ENCODE data around the gene NECTIN1.

The NECTIN1 gene

GRCh38 chr11:119771172-119771770 is 42.3 kb upstream of the NECTIN1 start:
- H3K36me3 ChIP-seq (ENCODE audit: control insufficient read depth, insufficient read depth, low read length) = no peaks in the 10 kb centered on the region
- H3K4me3 ChIP-seq (ENCODE audit: insufficient read depth, low read depth, low read length, poor library complexity, severe bottlenecking) = no peak overlapping the region
- no peaks in the 10 kb centered on the region for H3K4me1 ChIP-seq (ENCODE audit: control insufficient read depth, insufficient read depth, low read length, poor library complexity, severe bottlenecking)
- H3K27ac ChIP-seq (ENCODE audit: insufficient read depth, low read length, poor library complexity, severe bottlenecking) = no peak overlapping the region
- H3K27me3 ChIP-seq (replicated peaks; ENCODE audit: control insufficient read depth, insufficient read depth, low read length, poor library complexity, severe bottlenecking) = no peaks in the 10 kb centered on the region
- no peaks in the 10 kb centered on the region for H3K9me3 ChIP-seq (ENCODE audit: control insufficient read depth, low read length)
- DNase-seq = no peak

GRCh38 chr11:119765628-119766027 is 36.6 kb upstream of the NECTIN1 start:
- H3K27ac ChIP-seq (ENCODE audit: insufficient read depth, low read length, poor library complexity, severe bottlenecking) = no peak overlapping the region
- H3K4me1 ChIP-seq (ENCODE audit: control insufficient read depth, insufficient read depth, low read length, poor library complexity, severe bottlenecking) = no peaks in the 10 kb centered on the region
- H3K9me3 ChIP-seq (ENCODE audit: control insufficient read depth, low read length) = no peaks in the 10 kb centered on the region
- DNase-seq = no peak
- H3K27me3 ChIP-seq (replicated peaks; ENCODE audit: control insufficient read depth, insufficient read depth, low read length, poor library complexity, severe bottlenecking) = no peaks in the 10 kb centered on the region
- H3K4me3 ChIP-seq (ENCODE audit: insufficient read depth, low read depth, low read length, poor library complexity, severe bottlenecking) = no peak overlapping the region
- no peaks in the 10 kb centered on the region for H3K36me3 ChIP-seq (ENCODE audit: control insufficient read depth, insufficient read depth, low read length)

GRCh38 chr11:119764108-119764868 is 35.3 kb upstream of the NECTIN1 start:
- no peak for DNase-seq
- Histone ChIP-seq H3K4me3 (ENCODE audit: insufficient read depth, low read depth, low read length, poor library complexity, severe bottlenecking) (no peak overlapping the region), H3K27me3 (replicated peaks; ENCODE audit: control insufficient read depth, insufficient read depth, low read length, poor library complexity, severe bottlenecking) (no peaks in the 10 kb centered on the region), H3K4me1 (ENCODE audit: control insufficient read depth, insufficient read depth, low read length, poor library complexity, severe bottlenecking) (no peaks in the 10 kb centered on the region), H3K27ac (ENCODE audit: insufficient read depth, low read length, poor library complexity, severe bottlenecking) (no peak overlapping the region), H3K36me3 (ENCODE audit: control insufficient read depth, insufficient read depth, low read length) (no peaks in the 10 kb centered on the region), H3K9me3 (ENCODE audit: control insufficient read depth, low read length) (no peaks in the 10 kb centered on the region)

GRCh38 chr11:119763071-119763728 is 34.2 kb upstream of the NECTIN1 start:
- Histone ChIP-seq H3K4me1 (ENCODE audit: control insufficient read depth, insufficient read depth, low read length, poor library complexity, severe bottlenecking) (no peaks in the 10 kb centered on the region), H3K36me3 (ENCODE audit: control insufficient read depth, insufficient read depth, low read length) (no peaks in the 10 kb centered on the region), H3K27ac (ENCODE audit: insufficient read depth, low read length, poor library complexity, severe bottlenecking) (no peak overlapping the region), H3K4me3 (ENCODE audit: insufficient read depth, low read depth, low read length, poor library complexity, severe bottlenecking) (no peak overlapping the region), H3K9me3 (ENCODE audit: control insufficient read depth, low read length) (no peaks in the 10 kb centered on the region), H3K27me3 (replicated peaks; ENCODE audit: control insufficient read depth, insufficient read depth, low read length, poor library complexity, severe bottlenecking) (no peaks in the 10 kb centered on the region)
- DNase-seq = no peak

GRCh38 chr11:119759747-119760412 is 30.9 kb upstream of the NECTIN1 start:
- Histone ChIP-seq H3K4me1 (ENCODE audit: control insufficient read depth, insufficient read depth, low read length, poor library complexity, severe bottlenecking) (no peaks in the 10 kb centered on the region), H3K27ac (ENCODE audit: insufficient read depth, low read length, poor library complexity, severe bottlenecking) (no peak overlapping the region), H3K36me3 (ENCODE audit: control insufficient read depth, insufficient read depth, low read length) (no peaks in the 10 kb centered on the region), H3K9me3 (ENCODE audit: control insufficient read depth, low read length) (no peaks in the 10 kb centered on the region), H3K4me3 (ENCODE audit: insufficient read depth, low read depth, low read length, poor library complexity, severe bottlenecking) (no peak overlapping the region), H3K27me3 (replicated peaks; ENCODE audit: control insufficient read depth, insufficient read depth, low read length, poor library complexity, severe bottlenecking) (no peaks in the 10 kb centered on the region)
- DNase-seq = no peak

GRCh38 chr11:119759324-119759723 is 30.3 kb upstream of the NECTIN1 start:
- Histone ChIP-seq H3K9me3 (ENCODE audit: control insufficient read depth, low read length) (no peaks in the 10 kb centered on the region), H3K4me1 (ENCODE audit: control insufficient read depth, insufficient read depth, low read length, poor library complexity, severe bottlenecking) (no peaks in the 10 kb centered on the region), H3K36me3 (ENCODE audit: control insufficient read depth, insufficient read depth, low read length) (no peaks in the 10 kb centered on the region), H3K27me3 (replicated peaks; ENCODE audit: control insufficient read depth, insufficient read depth, low read length, poor library complexity, severe bottlenecking) (no peaks in the 10 kb centered on the region), H3K27ac (ENCODE audit: insufficient read depth, low read length, poor library complexity, severe bottlenecking) (no peak overlapping the region), H3K4me3 (ENCODE audit: insufficient read depth, low read depth, low read length, poor library complexity, severe bottlenecking) (no peak overlapping the region)
- DNase-seq = no peak

- H3K36me3 ChIP-seq (ENCODE audit: control insufficient read depth, insufficient read depth, low read length) = no peaks in the 10 kb centered on the region
- no peaks in the 10 kb centered on the region for H3K27me3 ChIP-seq (replicated peaks; ENCODE audit: control insufficient read depth, insufficient read depth, low read length, poor library complexity, severe bottlenecking)
- no peak overlapping the region for H3K27ac ChIP-seq (ENCODE audit: insufficient read depth, low read length, poor library complexity, severe bottlenecking)
- H3K4me3 ChIP-seq (ENCODE audit: insufficient read depth, low read depth, low read length, poor library complexity, severe bottlenecking) = no peak overlapping the region
- H3K4me1 ChIP-seq (ENCODE audit: control insufficient read depth, insufficient read depth, low read length, poor library complexity, severe bottlenecking) = no peaks in the 10 kb centered on the region
- H3K9me3 ChIP-seq (ENCODE audit: control insufficient read depth, low read length) = no peaks in the 10 kb centered on the region
- DNase-seq = no peak
Observed at GRCh38 chr11:119758291-119758690, 29.3 kb upstream of the NECTIN1 start.

- Histone ChIP-seq H3K27me3 (replicated peaks; ENCODE audit: control insufficient read depth, insufficient read depth, low read length, poor library complexity, severe bottlenecking) (no peaks in the 10 kb centered on the region), H3K4me3 (ENCODE audit: insufficient read depth, low read depth, low read length, poor library complexity, severe bottlenecking) (no peak overlapping the region), H3K9me3 (ENCODE audit: control insufficient read depth, low read length) (no peaks in the 10 kb centered on the region), H3K4me1 (ENCODE audit: control insufficient read depth, insufficient read depth, low read length, poor library complexity, severe bottlenecking) (no peaks in the 10 kb centered on the region), H3K27ac (ENCODE audit: insufficient read depth, low read length, poor library complexity, severe bottlenecking) (no peak overlapping the region), H3K36me3 (ENCODE audit: control insufficient read depth, insufficient read depth, low read length) (no peaks in the 10 kb centered on the region)
- no peak for DNase-seq
Observed at GRCh38 chr11:119757378-119757777, 28.4 kb upstream of the NECTIN1 start.

- DNase-seq = no peak
- Histone ChIP-seq H3K27me3 (replicated peaks; ENCODE audit: control insufficient read depth, insufficient read depth, low read length, poor library complexity, severe bottlenecking) (peaks cover 6% of the 10 kb centered on the region), H3K4me3 (ENCODE audit: insufficient read depth, low read depth, low read length, poor library complexity, severe bottlenecking) (no peak overlapping the region), H3K36me3 (ENCODE audit: control insufficient read depth, insufficient read depth, low read length) (no peaks in the 10 kb centered on the region), H3K9me3 (ENCODE audit: control insufficient read depth, low read length) (no peaks in the 10 kb centered on the region), H3K27ac (ENCODE audit: insufficient read depth, low read length, poor library complexity, severe bottlenecking) (no peak overlapping the region), H3K4me1 (ENCODE audit: control insufficient read depth, insufficient read depth, low read length, poor library complexity, severe bottlenecking) (peaks cover 4% of the 10 kb centered on the region)
Observed at GRCh38 chr11:119756169-119756865, 27.3 kb upstream of the NECTIN1 start.
